ENCODE data around the gene LHX5.

LHX5 gene

GRCh38 chr12:113464852-113465719 lies 6.6 kb downstream of the LHX5 start:
- DNase-seq, result no peak

- DNase-seq, result no peak
Observed at GRCh38 chr12:113464452-113464775, 7.3 kb downstream of the LHX5 start.

GRCh38 chr12:113463746-113464451 lies 7.8 kb downstream of the LHX5 start:
- DNase-seq, result no peak

GRCh38 chr12:113462998-113463745 lies 8.5 kb downstream of the LHX5 start:
- no peak for DNase-seq

- DNase-seq, result peak; percentile 73
Observed at GRCh38 chr12:113462117-113462774, 9.4 kb downstream of the LHX5 start.

- DNase-seq, result no peak
Observed at GRCh38 chr12:113461666-113462065, 10.0 kb downstream of the LHX5 start.

GRCh38 chr12:113459981-113460380 lies 11.7 kb downstream of the LHX5 start:
- no peak for DNase-seq

- DNase-seq, result no peak
Observed at GRCh38 chr12:113457710-113458109, 14.0 kb downstream of the LHX5 start.

GRCh38 chr12:113457185-113457584 lies 14.5 kb downstream of the LHX5 start:
- DNase-seq, result no peak

GRCh38 chr12:113456761-113457160 lies 14.9 kb downstream of the LHX5 start:
- DNase-seq, result no peak

- no peak for DNase-seq
Observed at GRCh38 chr12:113456199-113456598, 15.5 kb downstream of the LHX5 start.

GRCh38 chr12:113453330-113453729 lies 18.3 kb downstream of the LHX5 start:
- DNase-seq, result no peak

- DNase-seq, result no peak
Observed at GRCh38 chr12:113452458-113452857, 19.2 kb downstream of the LHX5 start.

GRCh38 chr12:113449839-113450238 lies 21.8 kb downstream of the LHX5 start:
- DNase-seq, result no peak

- DNase-seq, result no peak
Observed at GRCh38 chr12:113449299-113449698, 22.4 kb downstream of the LHX5 start.

GRCh38 chr12:113448873-113449272 lies 22.8 kb downstream of the LHX5 start:
- no peak for DNase-seq

GRCh38 chr12:113445544-113446171 lies 26.0 kb downstream of the LHX5 start:
- DNase-seq, result no peak

GRCh38 chr12:113443030-113443539 lies 28.6 kb downstream of the LHX5 start:
- DNase-seq, result no peak

GRCh38 chr12:113440947-113441782 lies 30.5 kb downstream of the LHX5 start:
- DNase-seq, result no peak

GRCh38 chr12:113440336-113440735 lies 31.3 kb downstream of the LHX5 start:
- DNase-seq, result no peak

GRCh38 chr12:113439606-113440030 lies 32.1 kb downstream of the LHX5 start:
- no peak for DNase-seq

GRCh38 chr12:113439301-113439597 lies 32.4 kb downstream of the LHX5 start:
- no peak for DNase-seq
